Measurements from ENCODE around the gene CELA2B. TPM values are rescaled to one million over a fixed set of nuclear protein-coding genes. Genes with fewer than 3 reads are reported as not detected.

The CELA2B gene
- total and polyA plus RNA-seq, 2 donors (not counting 1 experiment from before 2014, with no cell fraction given): not detected

DNA sequence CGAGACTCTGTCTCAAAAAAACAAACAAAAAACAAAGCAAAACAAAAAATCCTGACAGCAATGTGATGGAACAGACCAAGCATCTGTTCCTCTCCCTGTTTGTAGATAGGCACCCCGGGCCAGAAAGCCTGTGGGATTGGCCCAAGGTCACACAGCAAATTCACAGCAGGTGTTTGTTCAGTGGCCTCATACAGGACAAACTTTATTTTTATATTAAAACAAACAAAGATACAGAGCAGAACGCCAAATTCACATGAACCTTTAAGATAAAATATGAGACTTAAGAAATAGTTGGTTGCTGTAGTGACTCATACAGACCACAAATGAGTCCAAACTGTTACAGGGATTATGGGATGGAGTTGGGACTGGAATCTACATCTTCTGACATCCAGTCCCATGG, 21.6 kb upstream of the CELA2B start:
- H3K9me3 Mint-ChIP-seq (ENCODE audit: insufficient read depth): peaks cover 3% of the 10 kb centered on the region
- 100% methylated on average over 2 of the region's 3 CpGs for WGBS (ENCODE audit: insufficient coverage)
- H3K27me3 ChIP-seq (replicated peaks in 1 of 4; ENCODE audit: control extremely low read depth in 1 of 4, control insufficient read depth in 3 of 4, insufficient read depth in 4 of 4, low read length in 3 of 4): peaks cover 0 to under 1% (median 0%) of the 10 kb centered on the region in 4 experiments
- ATAC-seq (ENCODE audit: low read depth): no peak
- H3K79me2 ChIP-seq (ENCODE audit: control insufficient read depth, insufficient read depth, low read length): no peaks in the 10 kb centered on the region
- DNase-seq: no peak
- H3K4me3 ChIP-seq (ENCODE audit: control extremely low read depth in 1 of 5, extremely low read depth in 1 of 5, insufficient read depth in 1 of 5, low read depth in 2 of 5, low read length in 4 of 5): no peak overlapping the region
- no peaks in the 10 kb centered on the region for H3K4me1 ChIP-seq (ENCODE audit: control insufficient read depth in 2 of 2, insufficient read depth in 2 of 2, low read length in 2 of 2)
- peaks cover 0 to 3% (median 0%) of the 10 kb centered on the region in 3 donors for H3K9me3 ChIP-seq (ENCODE audit: control extremely low read depth in 1 of 3, control insufficient read depth in 2 of 3, insufficient read depth in 1 of 3, low read length in 2 of 3)
- H3K9ac ChIP-seq (ENCODE audit: low read length): no peak overlapping the region
- no peak for TF ChIP-seq EZH2 (IDR thresholded peaks at IDR 0.05; ENCODE audit: borderline replicate concordance, insufficient read depth, low read depth, low read length, poor library complexity, severe bottlenecking)
- no peak for TF ChIP-seq CTCF (IDR thresholded peaks at IDR 0.05)
- H3K27ac Mint-ChIP-seq: no peak overlapping the region
- no peak overlapping the region for H2AFZ ChIP-seq (ENCODE audit: insufficient read depth, low read depth, low read length, poor library complexity, severe bottlenecking)
- no peaks in the 10 kb centered on the region for H3K36me3 ChIP-seq (replicated peaks in 1 of 2; ENCODE audit: control extremely low read depth in 1 of 2, control insufficient read depth in 1 of 2, extremely low read depth in 1 of 2, insufficient read depth in 2 of 2, low read length in 1 of 2)
- no peak overlapping the region for H3K27ac ChIP-seq (ENCODE audit: low read length in 2 of 2)
- no peak overlapping the region for H3K4me2 ChIP-seq (replicated peaks; ENCODE audit: low read depth, low read length, poor library complexity, severe bottlenecking)
- ChIA-PET POLR2A (no interaction called here), CTCF (no interaction called here)
- H3K4me3 Mint-ChIP-seq: no peak overlapping the region
- peaks cover 24% of the 10 kb centered on the region for H3K27me3 Mint-ChIP-seq
- no peaks in the 10 kb centered on the region for H4K20me1 ChIP-seq (ENCODE audit: control insufficient read depth, insufficient read depth, low read length, poor library complexity, severe bottlenecking)
- intact Hi-C loops (cut with micrococcal nuclease): no loop called here
- no peaks in the 10 kb centered on the region for H3K4me1 Mint-ChIP-seq

GRCh38 chr1:15455522-15455921, 20.4 kb upstream of the CELA2B start:
- H3K27ac Mint-ChIP-seq: no peak overlapping the region
- H4K20me1 ChIP-seq (ENCODE audit: control insufficient read depth, insufficient read depth, low read length, poor library complexity, severe bottlenecking): no peaks in the 10 kb centered on the region

More at GRCh38 chr1:15455522-15455921, 20.4 kb upstream of the CELA2B start:
- Mint-ChIP-seq H3K27me3 (peaks cover 23% of the 10 kb centered on the region), H3K4me3 (no peak overlapping the region), H3K9me3 (ENCODE audit: insufficient read depth) (peaks cover 3% of the 10 kb centered on the region), H3K4me1 (no peaks in the 10 kb centered on the region)
- Histone ChIP-seq H3K4me1 (ENCODE audit: control insufficient read depth in 2 of 2, insufficient read depth in 2 of 2, low read length in 2 of 2) (no peaks in the 10 kb centered on the region), H3K4me3 (ENCODE audit: control extremely low read depth in 1 of 5, extremely low read depth in 1 of 5, insufficient read depth in 1 of 5, low read depth in 2 of 5, low read length in 4 of 5) (no peak overlapping the region), H2AFZ (ENCODE audit: insufficient read depth, low read depth, low read length, poor library complexity, severe bottlenecking) (no peak overlapping the region), H3K4me2 (replicated peaks; ENCODE audit: low read depth, low read length, poor library complexity, severe bottlenecking) (no peak overlapping the region), H3K27ac (ENCODE audit: low read length in 2 of 2) (no peak overlapping the region), H3K27me3 (replicated peaks in 1 of 4; ENCODE audit: control extremely low read depth in 1 of 4, control insufficient read depth in 3 of 4, insufficient read depth in 4 of 4, low read length in 3 of 4) (no peaks in the 10 kb centered on the region), H3K36me3 (replicated peaks in 1 of 2; ENCODE audit: control extremely low read depth in 1 of 2, control insufficient read depth in 1 of 2, extremely low read depth in 1 of 2, insufficient read depth in 2 of 2, low read length in 1 of 2) (no peaks in the 10 kb centered on the region), H3K9me3 (ENCODE audit: control extremely low read depth in 1 of 3, control insufficient read depth in 2 of 3, insufficient read depth in 1 of 3, low read length in 2 of 3) (no peaks in the 10 kb centered on the region), H3K9ac (ENCODE audit: low read length) (no peak overlapping the region), H3K79me2 (ENCODE audit: control insufficient read depth, insufficient read depth, low read length) (no peaks in the 10 kb centered on the region)
- no peak for TF ChIP-seq EZH2 (IDR thresholded peaks at IDR 0.05; ENCODE audit: borderline replicate concordance, insufficient read depth, low read depth, low read length, poor library complexity, severe bottlenecking)
- TF ChIP-seq CTCF (IDR thresholded peaks at IDR 0.05): no peak
- intact Hi-C loops (cut with micrococcal nuclease): no loop called here
- 87% methylated on average over 6 of the region's 6 CpGs for WGBS (ENCODE audit: insufficient coverage)
- no peak for DNase-seq
- POLR2A ChIA-PET: interaction anchor here (0.7 kb wide), 1 partner anchor 882 kb away, joined by 3 read pairs; no protein-coding TSS in a partner anchor
- CTCF ChIA-PET: no interaction called here
- no peak for ATAC-seq (ENCODE audit: low read depth)
